Ishikawa (cell line): ENCODE measurements around the gene AURKAIP1.
A peak's percentile ranks its signal among the peaks of the same experiment; 100 is the strongest.

Experiments
- CEBPB ChIP-seq: IDR thresholded peaks from 2 replicates; pipeline ENCODE4 v1.6.1; 2012
- CREB1 ChIP-seq: IDR thresholded peaks from 2 replicates; pipeline ENCODE4 v1.6.1; 2012; ENCODE audit warnings: low read depth
- EGR1 ChIP-seq: IDR thresholded peaks from 2 replicates; pipeline ENCODE4 v1.6.1; 2012
- EP300 ChIP-seq: IDR thresholded peaks from 2 replicates; pipeline ENCODE4 v1.6.1; 2012; ENCODE audit warnings: borderline replicate concordance
- FOXM1 ChIP-seq: IDR thresholded peaks from 2 replicates; pipeline ENCODE4 v1.6.1; 2012; ENCODE audit warnings: low read depth, borderline replicate concordance
- MAX ChIP-seq: IDR thresholded peaks from 2 replicates; pipeline ENCODE4 v1.6.1; 2012
- NFIC ChIP-seq: IDR thresholded peaks from 2 replicates; pipeline ENCODE4 v1.6.1; 2012
- RAD21 ChIP-seq: IDR thresholded peaks from 2 replicates; pipeline ENCODE4 v1.6.1; 2012; ENCODE audit warnings: low read depth
- REST ChIP-seq: IDR thresholded peaks from 2 replicates; pipeline ENCODE4 v1.6.1; 2012; ENCODE audit warnings: low read depth, mild to moderate bottlenecking
- TAF1 ChIP-seq: IDR thresholded peaks from 2 replicates; pipeline ENCODE4 v1.6.1; 2012; ENCODE audit warnings: low read depth, mild to moderate bottlenecking
- TCF12 ChIP-seq: IDR thresholded peaks from 2 replicates; pipeline ENCODE4 v1.6.1; 2012; ENCODE audit warnings: low read depth
- TEAD4 ChIP-seq: IDR thresholded peaks from 2 replicates; pipeline ENCODE4 v1.6.1; 2012
- USF1 ChIP-seq: IDR thresholded peaks from 2 replicates; pipeline ENCODE4 v1.6.1; 2012
- YY1 ChIP-seq: IDR thresholded peaks from 2 replicates; pipeline ENCODE4 v1.6.1; 2012; ENCODE audit warnings: low read depth
- ZBTB7A ChIP-seq: IDR thresholded peaks from 2 replicates; pipeline ENCODE4 v1.6.1; 2012; ENCODE audit warnings: low read depth

Gene AURKAIP1

GRCh38 chr1:1328254-1328653, 46.8 kb downstream of the AURKAIP1 start:
- no peak for TF ChIP-seq YY1
- TF ChIP-seq TAF1: no peak
- TF ChIP-seq MAX: no peak
- no peak for TF ChIP-seq REST
- no peak for TF ChIP-seq EP300
- no peak for TF ChIP-seq EGR1

GRCh38 chr1:1327291-1327690, 47.7 kb downstream of the AURKAIP1 start:
- TF ChIP-seq EGR1: no peak
- no peak for TF ChIP-seq NFIC
- TF ChIP-seq REST: no peak

GRCh38 chr1:1326075-1326605, 48.9 kb downstream of the AURKAIP1 start:
- no peak for TF ChIP-seq MAX
- no peak for TF ChIP-seq YY1
- no peak for TF ChIP-seq REST
- TF ChIP-seq FOXM1: no peak
- TF ChIP-seq CREB1: no peak
- TF ChIP-seq EGR1: no peak
- no peak for TF ChIP-seq RAD21
- TF ChIP-seq USF1: no peak
- no peak for TF ChIP-seq TAF1
- no peak for TF ChIP-seq TCF12
- no peak for TF ChIP-seq TEAD4
- no peak for TF ChIP-seq CEBPB
- TF ChIP-seq ZBTB7A: no peak

- TF ChIP-seq CREB1 (no peak), FOXM1 (no peak), NFIC (no peak), YY1 (no peak)
These were observed 49.5 kb downstream of the AURKAIP1 start for GRCh38 chr1:1325288-1326074.

GRCh38 chr1:1324524-1325287, 50.3 kb downstream of the AURKAIP1 start, which contains the start of the genes CPTP and INTS11:
TSS of gene CPTP (plus strand) at chr1:1324802. CDS start at chr1:1326911, 2,109 bp downstream.
TSS of gene INTS11 (minus strand) at chr1:1324660. CDS start at chr1:1324608, 52 bp downstream.
- no peak for TF ChIP-seq FOXM1
- peak; percentile 9; the same call in 1 of the 2 replicates for TF ChIP-seq TCF12
- no peak for TF ChIP-seq EP300
- TF ChIP-seq RAD21: no peak
- peak; percentile 78; the same call in 1 of the 2 replicates for TF ChIP-seq TAF1
- TF ChIP-seq TEAD4: no peak
- TF ChIP-seq YY1: no peak
- TF ChIP-seq USF1: no peak
- TF ChIP-seq REST: no peak
- TF ChIP-seq ZBTB7A: peak; percentile 30
- TF ChIP-seq MAX: peak; percentile 66
- no peak for TF ChIP-seq NFIC
- no peak for TF ChIP-seq EGR1
- TF ChIP-seq CEBPB: no peak
- TF ChIP-seq CREB1: peak; percentile 28; the same call in 1 of the 2 replicates
